Vagina (tissue), 2 donors: ENCODE results near the gene GINS1. TPM values are rescaled to one million over a fixed set of nuclear protein-coding genes. Genes with fewer than 3 reads are reported as not detected.
A peak's percentile ranks its signal among the peaks of the same experiment; 100 is the strongest.
"Not testable (repeated sequence)": the region's sequence is repeated elsewhere in the genome, so short reads cannot be mapped to it uniquely, and the experiment has no call there.

Source experiments
- DNase-seq, 2 donors: peaks; one replicate each; pipeline ENCODE4 v3.0.0-alpha.2; 2017; ENCODE audit errors: extremely low spot score in 2 of 2
- H3K27ac ChIP-seq: fragments of 200-600 bp; sonication (generic); one replicate; pipeline ENCODE4 v1.5.1; 2019
- H3K27me3 ChIP-seq: fragments of 200-600 bp; sonication (generic); one replicate; pipeline ENCODE4 v1.5.1; 2019
- H3K36me3 ChIP-seq, 2 donors: fragments of 200-600 bp; sonication (generic); one replicate each; pipeline ENCODE4 v1.5.1; 2017 to 2019
- H3K4me1 ChIP-seq: fragments of 200-600 bp; sonication (generic); one replicate; pipeline ENCODE4 v1.5.1; 2019
- H3K4me3 ChIP-seq, 2 donors: fragments of 200-600 bp; sonication (generic); 1 replicate in 1 of 2; 2 replicates in 1 of 2; pipeline ENCODE4 v1.5.1; 2016 to 2019
- H3K9me3 ChIP-seq: fragments of 200-600 bp; sonication (generic); one replicate; pipeline ENCODE4 v1.5.1; 2019
- CTCF ChIP-seq, 3 experiments: fragments of 450-650 bp in 2 of 3; fragments of 200-600 bp in 1 of 3; sonication (generic) in 1 of 3; IDR thresholded peaks; one replicate each; pipeline ENCODE4 v1.5.1; 2017 to 2019; ENCODE audit warnings: antibody characterized with exemption in 3 of 3, mild to moderate bottlenecking in 2 of 3, moderate library complexity in 2 of 3
- POLR2A ChIP-seq, 2 donors: fragments of 450-650 bp; IDR thresholded peaks; one replicate each; pipeline ENCODE4 v1.6.1; 2017; ENCODE audit warnings: antibody characterized with exemption in 2 of 2, mild to moderate bottlenecking in 2 of 2, moderate library complexity in 2 of 2
- POLR2AphosphoS5 ChIP-seq, 2 donors: sonication (generic); formaldehyde crosslinking; IDR thresholded peaks; one replicate each; pipeline ENCODE4 v1.9.0; 2017; ENCODE audit warnings: antibody characterized with exemption in 2 of 2, mild to moderate bottlenecking in 2 of 2, low read depth in 1 of 2; ENCODE audit not compliant: insufficient read depth in 1 of 2
- intact Hi-C: fragments of 100-400 bp; cut with DNase I; formaldehyde crosslinking; loops from one replicate; pipeline ENCODE4 v1.15.1; 2023
- total RNA-seq: library from RNA; depleted of rRNA; stranded (reverse); fragments of >200 nt; gene quantifications from one replicate; pipeline ENCODE4 v1.2.3, GENCODE V29; 2016

GINS1 gene
- total RNA-seq, 1 donor from 2014 or later, result 2.0 TPM

GRCh38 chr20:25397096-25397495 lies 10.4 kb upstream of the GINS1 start:
- no peaks in the 10 kb centered on the region for H3K4me1 ChIP-seq
- H3K36me3 ChIP-seq, result no peaks in the 10 kb centered on the region
- intact Hi-C loops, result loop anchor here (10.0 kb wide), 1 partner anchor 402 kb away; the partner anchor contains the start of gene APMAP
- H3K27me3 ChIP-seq, result no peaks in the 10 kb centered on the region
- DNase-seq, result no peak
- TF ChIP-seq POLR2AphosphoS5 (IDR thresholded peaks at IDR 0.05; ENCODE audit: insufficient read depth in 1 of 2, low read depth in 1 of 2), result no peak
- TF ChIP-seq POLR2A (IDR thresholded peaks at IDR 0.05), result no peak
- no peak for TF ChIP-seq CTCF (IDR thresholded peaks at IDR 0.05)
- H3K27ac ChIP-seq, result no peak overlapping the region
- no peaks in the 10 kb centered on the region for H3K9me3 ChIP-seq
- H3K4me3 ChIP-seq, result no peak overlapping the region

GRCh38 chr20:25397821-25398220 lies 9.7 kb upstream of the GINS1 start:
- intact Hi-C loops, result loop anchor here (10.0 kb wide), 1 partner anchor 403 kb away; the partner anchor contains the start of gene APMAP
- Histone ChIP-seq H3K9me3 (peaks cover 5% of the 10 kb centered on the region), H3K4me3 (no peak overlapping the region), H3K27ac (no peak overlapping the region), H3K27me3 (no peaks in the 10 kb centered on the region), H3K4me1 (no peaks in the 10 kb centered on the region), H3K36me3 (no peaks in the 10 kb centered on the region)
- TF ChIP-seq POLR2A (IDR thresholded peaks at IDR 0.05), result no peak
- TF ChIP-seq CTCF (IDR thresholded peaks at IDR 0.05), result no peak
- TF ChIP-seq POLR2AphosphoS5 (IDR thresholded peaks at IDR 0.05; ENCODE audit: insufficient read depth in 1 of 2, low read depth in 1 of 2), result no peak
- no peak for DNase-seq

- intact Hi-C loops, result loop anchor here (10.0 kb wide), 1 partner anchor 404 kb away; the partner anchor contains the start of gene APMAP
- H3K9me3 ChIP-seq, result peaks cover 7% of the 10 kb centered on the region
- H3K4me1 ChIP-seq, result no peaks in the 10 kb centered on the region
- TF ChIP-seq CTCF (IDR thresholded peaks at IDR 0.05), result no peak
- no peak for TF ChIP-seq POLR2A (IDR thresholded peaks at IDR 0.05)
- TF ChIP-seq POLR2AphosphoS5 (IDR thresholded peaks at IDR 0.05; ENCODE audit: insufficient read depth in 1 of 2, low read depth in 1 of 2), result no peak
- H3K4me3 ChIP-seq, result no peak overlapping the region
- H3K27ac ChIP-seq, result no peak overlapping the region
- no peak for DNase-seq
- no peaks in the 10 kb centered on the region for H3K27me3 ChIP-seq
- H3K36me3 ChIP-seq, result no peaks in the 10 kb centered on the region
These were observed 9.0 kb upstream of the GINS1 start for GRCh38 chr20:25398376-25399036.

GRCh38 chr20:25399037-25399430 lies 8.4 kb upstream of the GINS1 start:
- H3K27ac ChIP-seq, result no peak overlapping the region
- TF ChIP-seq CTCF (IDR thresholded peaks at IDR 0.05) (peak in 1 of 3 experiments; percentile 47), POLR2A (IDR thresholded peaks at IDR 0.05) (no peak)
- no peak overlapping the region for H3K4me3 ChIP-seq
- no peaks in the 10 kb centered on the region for H3K36me3 ChIP-seq
- no peaks in the 10 kb centered on the region for H3K27me3 ChIP-seq
- H3K4me1 ChIP-seq, result no peaks in the 10 kb centered on the region
- H3K9me3 ChIP-seq, result peaks cover 7% of the 10 kb centered on the region
- DNase-seq, result no peak
- intact Hi-C loops, result loop anchor here (10.0 kb wide), 1 partner anchor 404 kb away; the partner anchor contains the start of gene APMAP

GRCh38 chr20:25400291-25400732 lies 7.2 kb upstream of the GINS1 start:
- H3K27ac ChIP-seq, H3K9me3 ChIP-seq, H3K4me1 ChIP-seq, intact Hi-C loops, DNase-seq, H3K27me3 ChIP-seq, H3K36me3 ChIP-seq, H3K4me3 ChIP-seq: not testable (repeated sequence)
